CD4-positive, alpha-beta T cell (primary cell): Measurements from ENCODE around the gene PLD2. TPM values are rescaled to one million over a fixed set of nuclear protein-coding genes. Genes with fewer than 3 reads are reported as not detected.

Experiments
- ATAC-seq: fragments of 200-7000 bp; cut with Tn5 transposase; one replicate; pipeline ENCODE4 v1.10.0; 2022; ENCODE audit warnings: mild to moderate bottlenecking; ENCODE audit not compliant: poor library complexity
- CTCF ChIA-PET: fragments of 350-600 bp; sonication (Branson Sonifier 250); formaldehyde crosslinking; loops from one replicate; lab custom pipeline; 2021; ENCODE audit warnings: antibody characterized with exemption, inconsistent platforms; lab: Charles Lee
- POLR2A ChIA-PET: fragments of 350-600 bp; sonication (Branson Sonifier 250); formaldehyde crosslinking; loops from one replicate; lab custom pipeline; 2021; ENCODE audit warnings: antibody characterized with exemption, inconsistent platforms; lab: Charles Lee
- DNase-seq, 14 experiments: peaks; one replicate each; pipeline ENCODE4 v3.0.0-alpha.2; 2013 to 2020; ENCODE audit warnings: mixed read lengths in 2 of 14
- H3K27ac ChIP-seq, 2 donors: one replicate each; pipeline versions ENCODE4 v1.5.1 to v1.7.0; 2013; ENCODE audit warnings: low read length in 2 of 2, low read depth in 1 of 2, mild to moderate bottlenecking in 1 of 2
- H3K27me3 ChIP-seq, 2 experiments: 1 replicate in 1 of 2; 2 replicates in 1 of 2; pipeline versions ENCODE4 v1.6.1 to v1.7.0; 2013; ENCODE audit warnings: low read length in 2 of 2, control low read depth in 1 of 2, mild to moderate bottlenecking in 1 of 2, moderate library complexity in 1 of 2; ENCODE audit not compliant: insufficient read depth in 2 of 2, control insufficient read depth in 1 of 2
- H3K36me3 ChIP-seq: one replicate; pipeline ENCODE4 v1.6.1; 2013; ENCODE audit warnings: low read length, control low read depth; ENCODE audit not compliant: insufficient read depth
- H3K4me1 ChIP-seq: one replicate; pipeline ENCODE4 v1.6.1; 2013; ENCODE audit warnings: low read length, control low read depth; ENCODE audit not compliant: insufficient read depth
- H3K4me3 ChIP-seq: one replicate; pipeline ENCODE4 v1.5.1; 2013; ENCODE audit warnings: mild to moderate bottlenecking, low read length, moderate library complexity
- H3K9me3 ChIP-seq, 2 experiments: 1 replicate in 1 of 2; 2 replicates in 1 of 2; pipeline versions ENCODE4 v1.6.1 to v1.7.0; 2013; ENCODE audit warnings: low read length in 2 of 2, mild to moderate bottlenecking in 2 of 2, control low read depth in 1 of 2, moderate library complexity in 1 of 2; ENCODE audit not compliant: control insufficient read depth in 1 of 2, insufficient read depth in 1 of 2
- H3K27ac Mint-ChIP-seq: one replicate; pipeline ENCODE4 v1.8.0; 2020; ENCODE audit warnings: mixed read lengths
- H3K27me3 Mint-ChIP-seq: one replicate; pipeline ENCODE4 v1.8.0; 2021; ENCODE audit warnings: mixed read lengths
- H3K36me3 Mint-ChIP-seq: one replicate; pipeline ENCODE4 v1.8.0; 2021; ENCODE audit warnings: low read depth, mixed read lengths
- H3K4me1 Mint-ChIP-seq: one replicate; pipeline ENCODE4 v1.8.0; 2021; ENCODE audit warnings: low read depth, mixed read lengths
- H3K4me3 Mint-ChIP-seq: one replicate; pipeline ENCODE4 v1.8.0; 2020; ENCODE audit warnings: mild to moderate bottlenecking, mixed read lengths
- H3K9me3 Mint-ChIP-seq: one replicate; pipeline ENCODE4 v1.8.0; 2020; ENCODE audit warnings: mixed read lengths
- intact Hi-C, 2 experiments: fragments of 100-400 bp; cut with DNase I in 1 of 2; cut with micrococcal nuclease in 1 of 2; formaldehyde crosslinking; loops; one replicate each; pipeline versions ENCODE4 v1.15.1 to v1.9.0; 2023 to 2025; cut with DNase I, micrococcal nuclease
- total RNA-seq, 174 experiments: library from RNA in 2 of 174; stranded (reverse) in 2 of 174; gene quantifications; one replicate each; pipeline ENCODE4 v1.2.3 and lab custom pipeline; 2021 to 2026
- TF ChIP-seq, protein P1 (sequence below): fragments of 200-600 bp; IDR thresholded peaks from one replicate; pipeline ENCODE4 v1.8.0; 2022; ENCODE audit warnings: antibody characterized with exemption, mild to moderate bottlenecking

PLD2 gene
- total RNA-seq, 2 experiments from 2014 or later, result 10.2 to 10.7 TPM

DNA sequence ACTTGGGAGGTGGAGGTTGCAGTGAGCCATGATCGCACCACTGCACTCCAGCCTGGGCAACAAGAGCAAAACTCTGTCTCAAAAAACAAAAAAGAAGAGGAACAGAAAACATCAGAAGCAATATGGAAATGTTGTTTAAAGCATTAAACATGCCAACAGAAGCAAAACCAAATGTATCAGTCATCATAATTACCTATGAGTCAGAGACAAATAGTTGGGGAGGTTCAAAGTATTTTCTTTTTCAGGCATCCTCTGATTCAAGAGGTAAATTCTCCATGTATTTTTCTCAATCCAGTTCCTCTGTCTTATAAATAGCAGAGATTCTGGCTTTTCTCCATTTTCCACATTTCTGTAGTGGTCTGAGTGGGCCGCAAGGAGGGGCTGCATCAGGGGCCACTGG, 37.3 kb upstream of the PLD2 start:
- H3K4me1 ChIP-seq, result peaks cover 10% of the 10 kb centered on the region
- no peak overlapping the region for H3K4me3 ChIP-seq
- CTCF ChIA-PET, result no interaction called here
- TF ChIP-seq, protein P1, sequence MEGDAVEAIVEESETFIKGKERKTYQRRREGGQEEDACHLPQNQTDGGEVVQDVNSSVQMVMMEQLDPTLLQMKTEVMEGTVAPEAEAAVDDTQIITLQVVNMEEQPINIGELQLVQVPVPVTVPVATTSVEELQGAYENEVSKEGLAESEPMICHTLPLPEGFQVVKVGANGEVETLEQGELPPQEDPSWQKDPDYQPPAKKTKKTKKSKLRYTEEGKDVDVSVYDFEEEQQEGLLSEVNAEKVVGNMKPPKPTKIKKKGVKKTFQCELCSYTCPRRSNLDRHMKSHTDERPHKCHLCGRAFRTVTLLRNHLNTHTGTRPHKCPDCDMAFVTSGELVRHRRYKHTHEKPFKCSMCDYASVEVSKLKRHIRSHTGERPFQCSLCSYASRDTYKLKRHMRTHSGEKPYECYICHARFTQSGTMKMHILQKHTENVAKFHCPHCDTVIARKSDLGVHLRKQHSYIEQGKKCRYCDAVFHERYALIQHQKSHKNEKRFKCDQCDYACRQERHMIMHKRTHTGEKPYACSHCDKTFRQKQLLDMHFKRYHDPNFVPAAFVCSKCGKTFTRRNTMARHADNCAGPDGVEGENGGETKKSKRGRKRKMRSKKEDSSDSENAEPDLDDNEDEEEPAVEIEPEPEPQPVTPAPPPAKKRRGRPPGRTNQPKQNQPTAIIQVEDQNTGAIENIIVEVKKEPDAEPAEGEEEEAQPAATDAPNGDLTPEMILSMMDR, result no peak
- H3K9me3 Mint-ChIP-seq, result no peaks in the 10 kb centered on the region
- H3K4me3 Mint-ChIP-seq, result no peak overlapping the region
- H3K9me3 ChIP-seq, result no peaks in the 10 kb centered on the region
- no peak overlapping the region for H3K27ac ChIP-seq
- H3K4me1 Mint-ChIP-seq, result peaks cover 7% of the 10 kb centered on the region
- intact Hi-C loops, result no loop called here
- H3K27me3 ChIP-seq, result peaks cover 0 to 3% of the 10 kb centered on the region in 2 experiments
- no peaks in the 10 kb centered on the region for H3K36me3 ChIP-seq
- DNase-seq (no peak), ATAC-seq (no peak)
- peaks cover 16% of the 10 kb centered on the region for H3K27me3 Mint-ChIP-seq
- POLR2A ChIA-PET, result no interaction called here
- no peaks in the 10 kb centered on the region for H3K36me3 Mint-ChIP-seq
- H3K27ac Mint-ChIP-seq, result no peak overlapping the region

DNA sequence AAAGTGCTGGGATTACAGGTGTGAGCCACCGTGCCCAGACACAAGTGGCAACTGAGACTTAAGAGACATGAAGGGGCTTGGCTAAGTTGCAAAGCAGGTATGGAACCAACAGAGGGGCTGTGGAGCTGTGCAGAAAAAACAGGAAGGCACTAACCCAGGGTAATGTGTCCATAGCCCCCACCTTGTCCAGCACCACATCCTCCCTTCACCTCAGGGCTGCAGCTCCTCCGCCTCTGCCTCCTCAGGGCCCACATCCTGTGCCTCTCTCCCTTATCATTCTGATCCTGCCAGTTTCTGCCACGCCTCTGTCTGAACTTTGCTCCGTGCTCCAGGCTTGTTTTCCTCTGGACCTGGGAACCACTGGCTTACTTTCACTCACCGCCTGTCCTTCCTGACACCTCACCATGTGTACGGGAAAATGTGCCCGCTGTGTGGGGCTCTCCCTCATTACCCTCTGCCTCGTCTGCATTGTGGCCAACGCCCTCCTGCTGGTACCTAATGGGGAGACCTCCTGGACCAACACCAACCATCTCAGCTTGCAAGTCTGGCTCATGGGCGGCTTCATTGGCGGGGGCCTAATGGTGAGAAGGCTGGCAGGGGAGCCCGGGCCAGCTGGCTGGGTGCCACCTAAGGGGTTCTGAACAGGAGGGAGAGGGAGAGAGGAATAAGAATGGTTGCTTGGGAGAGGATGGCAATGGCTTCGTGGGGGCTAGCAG, 35.3 kb upstream of the PLD2 start, which contains the start of gene TM4SF5:
TSS of gene TM4SF5 (plus strand) at position 368 of the 716 bp plus-strand sequence. CDS start at position 405, 37 bp downstream.
- H3K4me1 ChIP-seq, result peaks cover 10% of the 10 kb centered on the region
- H3K27me3 ChIP-seq, result peaks cover 0 to 3% of the 10 kb centered on the region in 2 experiments
- no peak within 1 kb of the TSS for H3K27ac ChIP-seq
- no peak within 1 kb of the TSS for H3K4me3 ChIP-seq
- ATAC-seq (peak; percentile 46), DNase-seq (peak in 1 of 14 experiments; percentile 51)
- H3K27me3 Mint-ChIP-seq, result peaks cover 16% of the 10 kb centered on the region
- H3K27ac Mint-ChIP-seq, result no peak within 1 kb of the TSS
- POLR2A ChIA-PET, result interaction anchor here (2.1 kb wide), 1 partner anchor 19 kb away, joined by 8 read pairs; no protein-coding TSS in a partner anchor
- CTCF ChIA-PET, result interaction anchor here (1.3 kb wide), 1 partner anchor 18 kb away, joined by 5 read pairs; no protein-coding TSS in a partner anchor
- H3K9me3 ChIP-seq, result no peaks in the 10 kb centered on the region
- H3K36me3 ChIP-seq, result no peaks in the 10 kb centered on the region
- no peak within 1 kb of the TSS for H3K4me3 Mint-ChIP-seq
- no peaks in the 10 kb centered on the region for H3K36me3 Mint-ChIP-seq
- intact Hi-C loops, result no loop called here
- H3K9me3 Mint-ChIP-seq, result no peaks in the 10 kb centered on the region
- H3K4me1 Mint-ChIP-seq, result peaks cover 7% of the 10 kb centered on the region
- TF ChIP-seq, protein P1, result no peak

DNA sequence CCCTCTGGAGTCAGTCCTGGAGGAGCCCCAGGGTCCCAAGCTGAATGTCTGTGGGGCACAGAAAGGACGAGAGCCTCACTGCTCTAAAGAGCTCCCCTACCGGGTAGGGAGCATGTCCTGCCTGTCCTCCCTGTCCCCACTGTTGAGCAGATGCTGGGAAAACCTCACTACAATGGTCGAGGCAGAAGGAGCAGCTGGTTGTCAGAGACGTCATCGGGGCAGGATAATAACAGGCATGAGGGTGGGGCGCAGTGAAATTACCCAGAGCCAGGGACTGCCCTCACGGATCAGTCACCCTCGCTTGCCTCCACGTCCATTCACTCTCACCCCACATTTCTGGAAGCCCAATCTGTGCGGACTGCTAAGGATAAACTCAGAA, 34.7 kb upstream of the PLD2 start:
- CTCF ChIA-PET, result interaction anchor here (1.3 kb wide), 1 partner anchor 18 kb away, joined by 5 read pairs; no protein-coding TSS in a partner anchor
- POLR2A ChIA-PET, result interaction anchor here (2.1 kb wide), 1 partner anchor 18 kb away, joined by 8 read pairs; no protein-coding TSS in a partner anchor
- H3K27me3 ChIP-seq, result peaks cover 0 to 3% of the 10 kb centered on the region in 2 experiments
- H3K27ac ChIP-seq, result no peak overlapping the region
- Mint-ChIP-seq H3K36me3 (no peaks in the 10 kb centered on the region), H3K27me3 (peaks cover 16% of the 10 kb centered on the region), H3K27ac (no peak overlapping the region), H3K9me3 (no peaks in the 10 kb centered on the region), H3K4me1 (peaks cover 7% of the 10 kb centered on the region), H3K4me3 (no peak overlapping the region)
- no peak for ATAC-seq
- H3K4me3 ChIP-seq, result no peak overlapping the region
- H3K9me3 ChIP-seq, result no peaks in the 10 kb centered on the region
- no peaks in the 10 kb centered on the region for H3K36me3 ChIP-seq
- no peak for DNase-seq
- H3K4me1 ChIP-seq, result peaks cover 10% of the 10 kb centered on the region
- TF ChIP-seq, protein P1, result no peak
- intact Hi-C loops, result no loop called here
